MM.1S (cell line): Measurements from ENCODE around the gene HS3ST4.

Experiments
- CTCF ChIP-seq: fragments of 300-600 bp; sonication (generic); IDR thresholded peaks from 2 replicates; pipeline ENCODE4 v1.5.1; 2016; ENCODE audit warnings: antibody characterized with exemption, low read length, mixed read lengths
- EZH2 ChIP-seq: fragments of 300-600 bp; sonication (generic); optimal IDR thresholded peaks from 2 replicates; pipeline ENCODE3; 2017; ENCODE audit warnings: low read depth, mild to moderate bottlenecking, antibody characterized with exemption, low read length, mixed read lengths
- EZH2phosphoT487 ChIP-seq: fragments of 300-600 bp; sonication (generic); IDR thresholded peaks from 2 replicates; pipeline ENCODE4 v1.6.1; 2018; ENCODE audit warnings: antibody characterized with exemption, low read length

DNA sequence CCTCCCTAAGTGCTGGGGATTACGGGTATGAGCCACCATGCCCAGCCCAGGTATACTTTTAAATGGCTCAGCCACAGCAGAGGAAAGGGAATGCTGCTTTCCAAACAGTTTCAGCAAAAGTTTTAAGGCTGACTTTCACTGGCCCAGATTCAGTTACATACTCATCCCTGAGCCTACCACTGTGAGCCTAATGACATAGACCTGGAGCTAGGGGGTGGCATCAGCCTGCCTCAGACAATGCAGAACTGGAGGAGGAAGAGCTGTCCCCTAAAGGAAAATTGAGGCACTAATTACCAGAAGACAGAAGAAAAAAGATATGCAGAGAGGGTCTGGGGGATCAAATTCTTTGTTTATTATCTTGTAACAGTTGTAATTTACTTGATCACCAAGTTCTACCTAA, 43.9 kb downstream of the HS3ST4 start:
- TF ChIP-seq CTCF (no peak), EZH2 (no peak), EZH2phosphoT487 (no peak)
